Stimulated activated CD8-positive, alpha-beta memory T cell treated with anti-CD3 and anti-CD28 coated beads, Interleukin-15, amount 100 ng/mL, for 1 hour (primary cell): ENCODE results near the gene PDLIM4.

Experiments used
- DNase-seq: peaks from one replicate; pipeline ENCODE4 v3.0.0-alpha.2; 2020; ENCODE audit warnings: low read depth

PDLIM4 gene

GRCh38 chr5:132253452-132254320 lies 3.8 kb upstream of the PDLIM4 start:
- DNase-seq: no peak

- DNase-seq: no peak
Measured at GRCh38 chr5:132254321-132254977, 3.0 kb upstream of the PDLIM4 start.

GRCh38 chr5:132256086-132256782 lies 1.3 kb upstream of the PDLIM4 start:
- DNase-seq: no peak

GRCh38 chr5:132256783-132257130 lies 739 bp upstream of the PDLIM4 start:
- no peak for DNase-seq

- no peak for DNase-seq
Measured at GRCh38 chr5:132258102-132259068, 889 bp downstream of the PDLIM4 start.

- no peak for DNase-seq
Measured at GRCh38 chr5:132259069-132259851, 1.8 kb downstream of the PDLIM4 start.

- no peak for DNase-seq
Measured at GRCh38 chr5:132260051-132260450, 2.6 kb downstream of the PDLIM4 start.

GRCh38 chr5:132260714-132261551 lies 3.4 kb downstream of the PDLIM4 start:
- DNase-seq: no peak

GRCh38 chr5:132261881-132262845 lies 4.7 kb downstream of the PDLIM4 start:
- no peak for DNase-seq

- no peak for DNase-seq
Measured at GRCh38 chr5:132262882-132263547, 5.5 kb downstream of the PDLIM4 start.

GRCh38 chr5:132263548-132264261 lies 6.2 kb downstream of the PDLIM4 start:
- no peak for DNase-seq

GRCh38 chr5:132264546-132265335 lies 7.2 kb downstream of the PDLIM4 start:
- no peak for DNase-seq

GRCh38 chr5:132265336-132266030 lies 8.0 kb downstream of the PDLIM4 start:
- no peak for DNase-seq

- no peak for DNase-seq
Measured at GRCh38 chr5:132266031-132266835, 8.7 kb downstream of the PDLIM4 start.

GRCh38 chr5:132266836-132267160 lies 9.3 kb downstream of the PDLIM4 start:
- no peak for DNase-seq
